GM12878 (cell line): ENCODE data around the gene EID1. TPM values are rescaled to one million over a fixed set of nuclear protein-coding genes. Genes with fewer than 3 reads are reported as not detected.

Experiments used
- ATAC-seq: fragments of 200-7000 bp; cut with Tn5 transposase; 3 replicates; pipeline ENCODE4 v1.9.1; 2020; ENCODE audit warnings: mild to moderate bottlenecking, moderate library complexity
- BruUV-seq: library from RNA; stranded (reverse); fragments of 400-500 nt; replicated peaks from 2 replicates; lab custom pipeline; 2021; lab: Mats Ljungman, UMichigan
- CTCF ChIA-PET: fragments of 300-600 bp; sonication (Branson Sonifier 250); formaldehyde crosslinking; extraction: SDS; loops from one replicate; lab custom pipeline; 2021; ENCODE audit warnings: inconsistent platforms; lab: Yijun Ruan, JAX
- POLR2A ChIA-PET: fragments of 350-600 bp; formaldehyde crosslinking; extraction: SDS; loops from one replicate; lab custom pipeline; 2021; ENCODE audit warnings: inconsistent platforms; lab: Charles Lee
- RAD21 ChIA-PET: fragments of 300-600 bp; sonication (Branson Sonifier 250); formaldehyde crosslinking; loops from one replicate; lab custom pipeline; 2023; ENCODE audit warnings: antibody characterized with exemption; ENCODE audit not compliant: unreplicated experiment; lab: Charles Lee
- SMC1A ChIA-PET: fragments of 300-600 bp; sonication (Branson Sonifier 250); formaldehyde crosslinking; loops from one replicate; lab custom pipeline; 2023; ENCODE audit not compliant: unreplicated experiment, uncharacterized antibody; lab: Charles Lee
- DNase-seq: peaks from one replicate; pipeline ENCODE4 v3.0.0-alpha.2; 2011; ENCODE audit warnings: low read depth, low spot score
- FAIRE-seq: peaks from 3 replicates; lab custom pipeline; 2011; peaks lifted over from hg19 to GRCh38; lab: Jason Lieb, UNC
- H2AFZ ChIP-seq: 2 replicates; pipeline ENCODE4 v1.6.0; 2011; ENCODE audit warnings: low read depth, low read length, control low read depth; ENCODE audit not compliant: control insufficient read depth
- H3K27ac ChIP-seq: 2 replicates; pipeline ENCODE4 v1.5.1; 2011; ENCODE audit warnings: control low read depth; ENCODE audit not compliant: control insufficient read depth, insufficient read depth
- H3K27me3 ChIP-seq, 2 experiments: replicated peaks in 1 of 2; 2 replicates each; pipeline versions ENCODE4 v1.6.0 to v1.6.1; 2011; ENCODE audit warnings: low read length in 1 of 2; ENCODE audit not compliant: control insufficient read depth in 2 of 2, insufficient read depth in 2 of 2
- H3K36me3 ChIP-seq, 2 experiments: 2 replicates each; pipeline ENCODE4 v1.5.1; 2011; ENCODE audit warnings: low read length in 1 of 2; ENCODE audit not compliant: control insufficient read depth in 2 of 2, insufficient read depth in 2 of 2
- H3K4me1 ChIP-seq: 2 replicates; pipeline ENCODE4 v1.6.1; 2011; ENCODE audit warnings: mild to moderate bottlenecking, low read length, moderate library complexity, mixed read lengths; ENCODE audit not compliant: control insufficient read depth, insufficient read depth
- H3K4me2 ChIP-seq: 2 replicates; pipeline ENCODE4 v1.6.0; 2011; ENCODE audit warnings: control low read depth; ENCODE audit not compliant: control insufficient read depth, insufficient read depth
- H3K4me3 ChIP-seq: fragments of 200-600 bp; sonication (generic); 2 replicates; pipeline ENCODE4 v1.5.1; 2016
- H3K79me2 ChIP-seq: 2 replicates; pipeline ENCODE4 v1.6.0; 2011; ENCODE audit warnings: low read length; ENCODE audit not compliant: control insufficient read depth, insufficient read depth
- H3K9ac ChIP-seq: 2 replicates; pipeline ENCODE4 v1.8.0; 2011; ENCODE audit warnings: low read length, control low read depth, mixed read lengths; ENCODE audit not compliant: control insufficient read depth, insufficient read depth
- H3K9me3 ChIP-seq: replicated peaks from 3 replicates; pipeline ENCODE4 v1.5.1; 2011; ENCODE audit warnings: mild to moderate bottlenecking, low read length; ENCODE audit not compliant: control insufficient read depth, insufficient read depth
- H4K20me1 ChIP-seq: 2 replicates; pipeline ENCODE4 v1.6.0; 2011; ENCODE audit not compliant: control insufficient read depth, insufficient read depth
- CTCF ChIP-seq, 3 experiments: IDR thresholded peaks in 2 of 3; conservative IDR thresholded peaks in 1 of 3; 2 replicates each; pipeline ENCODE4 v1.5.1; 2011; ENCODE audit warnings: low read depth in 3 of 3, low read length in 3 of 3, mild to moderate bottlenecking in 3 of 3, control low read depth in 2 of 3, moderate library complexity in 2 of 3, inconsistent platforms in 1 of 3, mixed read lengths in 1 of 3; ENCODE audit not compliant: control insufficient read depth in 2 of 3, insufficient read depth in 1 of 3; ENCODE audit errors: extremely low read depth in 1 of 3
- FOXM1 ChIP-seq: IDR thresholded peaks from 2 replicates; pipeline ENCODE4 v1.6.1; 2012; ENCODE audit warnings: low read depth, mild to moderate bottlenecking, inconsistent platforms, low read length, moderate library complexity
- RAD21 ChIP-seq: IDR thresholded peaks from 2 replicates; pipeline ENCODE4 v1.6.1; 2011; ENCODE audit warnings: mild to moderate bottlenecking, low read depth, low read length, moderate library complexity; ENCODE audit not compliant: insufficient read depth
- RUNX3 ChIP-seq: IDR thresholded peaks from 2 replicates; pipeline ENCODE4 v1.6.1; 2012; ENCODE audit warnings: low read length, inconsistent platforms
- SMC3 ChIP-seq: IDR thresholded peaks from 2 replicates; pipeline ENCODE4 v1.6.1; 2011; ENCODE audit warnings: low read length, improper control_type of control experiment, borderline replicate concordance
- TBL1XR1 ChIP-seq: IDR thresholded peaks from 2 replicates; pipeline ENCODE4 v1.6.1; 2012; ENCODE audit warnings: low read depth, low read length, improper control_type of control experiment
- YY1 ChIP-seq: IDR thresholded peaks from 2 replicates; pipeline ENCODE4 v1.6.1; 2011; ENCODE audit warnings: low read depth, mild to moderate bottlenecking, low read length
- ZNF592 ChIP-seq: fragments of 450-650 bp; IDR thresholded peaks from 2 replicates; pipeline ENCODE4 v1.6.1; 2017; ENCODE audit warnings: mild to moderate bottlenecking, moderate library complexity
- ZZZ3 ChIP-seq: IDR thresholded peaks from 2 replicates; pipeline ENCODE4 v1.6.1; 2011; ENCODE audit warnings: low read depth; ENCODE audit not compliant: control insufficient read depth, insufficient read length
- WGBS: methylation state at CpG from one replicate; pipeline ENCODE4 v1.1.6; 2016; ENCODE audit warnings: low lambda C conversion rate; ENCODE audit not compliant: insufficient replicate concordance, insufficient coverage; ENCODE audit errors: missing lambda C conversion rate; 5-methylcytosine and 5-hydroxymethylcytosine counted together
- in situ Hi-C: fragments of 300-500 bp; cut with MboI; formaldehyde crosslinking; loops from 9 replicates; pipeline ENCODE4 v1.14.3; 2018; ENCODE audit warnings: mixed read lengths
- intact Hi-C: fragments of 100-400 bp; cut with micrococcal nuclease; formaldehyde crosslinking; loops from one replicate; pipeline ENCODE4 v1.14.2; 2022; ENCODE audit not compliant: unreplicated experiment
- polyA plus RNA-seq, 11 experiments: library from polyadenylated mRNA; depleted of rRNA in 4 of 11; unstranded in 6 of 11; stranded (reverse) in 5 of 11; fragments of >200 nt; fragmentation: Nextera tagmentation in 4 of 11; fragmentation: Illumina TruSeq in 1 of 11; extraction: Ambion mirVana in 4 of 11; extraction: Trizol in 1 of 11; gene quantifications; 1 replicate in 1 of 11; 2 replicates in 10 of 11; pipeline versions ENCODE4 v1.2.1 to v1.2.3, GENCODE V29; 2011 to 2016; ENCODE audit warnings: inconsistent platforms in 2 of 11, missing spikeins in 2 of 11, low read depth in 1 of 11
- total RNA-seq, 4 experiments: library from RNA; depleted of rRNA in 3 of 4; stranded (reverse); fragments of >200 nt in 3 of 4; fragmentation: Illumina TruSeq in 1 of 4; extraction: Trizol in 1 of 4; gene quantifications; 2 replicates each; pipeline versions ENCODE4 v1.2.1 to v1.2.3, GENCODE V29; 2013 to 2021

EID1 gene
- total and polyA plus RNA-seq, 10 of the 15 experiments (the other 5 are each of a cell fraction or from before 2014, with no cell fraction given), result 45.6 to 210 (median 124) TPM

GRCh38 chr15:48861813-48862431 is 16.0 kb upstream of the EID1 start:
- peak overlapping the region; percentile 58; the same call in 1 of the 2 replicates for H2AFZ ChIP-seq
- intact Hi-C loops (loop anchor here (1.0 to 5.0 kb wide), 8 partner anchors 104 to 1285 kb away; partner anchors contain the start of gene SECISBP2L), in situ Hi-C loops (loop anchor here (5.0 to 10.0 kb wide), 3 partner anchors 560 to 1280 kb away; partner anchors contain the start of gene FGF7)
- no peak overlapping the region for H3K4me3 ChIP-seq
- ATAC-seq (peak; percentile 87), DNase-seq (no peak), FAIRE-seq (peak; percentile 78)
- no TSS peak for BruUV-seq
- H3K36me3 ChIP-seq, result no peaks in the 10 kb centered on the region
- CTCF ChIA-PET, result interaction anchor here (0.6 to 13.1 kb wide), 57 partner anchors 9 to 1454 kb away, joined by 3 to 134 read pairs (median 5); partner anchors contain the start of genes EID1, FGF7, SECISBP2L and SHC4
- SMC1A ChIA-PET, result interaction anchor here (0.6 to 7.3 kb wide), 43 partner anchors 9 to 1283 kb away, joined by 3 to 112 read pairs (median 5); partner anchors contain the start of genes CEP152, COPS2, EID1 and FGF7
- no peak overlapping the region for H3K4me2 ChIP-seq
- no peaks in the 10 kb centered on the region for H3K9me3 ChIP-seq
- POLR2A ChIA-PET, result interaction anchor here (0.7 to 1.0 kb wide), 3 partner anchors 16 to 131 kb away, joined by 3 to 6 read pairs (median 4); no protein-coding TSS in a partner anchor
- no peaks in the 10 kb centered on the region for H3K79me2 ChIP-seq
- 0% methylated on average over 1 of the region's 1 CpG for WGBS
- no peaks in the 10 kb centered on the region for H3K4me1 ChIP-seq
- RAD21 ChIA-PET, result interaction anchor here (0.6 to 3.5 kb wide), 31 partner anchors 9 to 1283 kb away, joined by 3 to 78 read pairs (median 3); partner anchors contain the start of genes CEP152, EID1, FGF7 and SHC4
- H3K9ac ChIP-seq, result no peak overlapping the region
- TF ChIP-seq ZZZ3, result no peak
- TF ChIP-seq FOXM1, result 0 out of 2 replicates have a peak, but pooled peaks have one; percentile 39
- no peak for TF ChIP-seq ZNF592
- TF ChIP-seq SMC3, result peak; percentile 98
- peak; percentile 68; the same call in 1 of the 2 replicates for TF ChIP-seq YY1
- peak; percentile 99 for TF ChIP-seq RAD21
- TF ChIP-seq RUNX3, result 0 out of 2 replicates have a peak, but pooled peaks have one; percentile 16
- no peak for TF ChIP-seq TBL1XR1
- peak; percentile 67 to 92 (median 68); a peak in 5 of 6 replicates for TF ChIP-seq CTCF (IDR thresholded peaks at IDR 0.05 in 2 of 3, conservative IDR thresholded peaks at IDR 0.05 in 1 of 3; ENCODE audit: control insufficient read depth in 2 of 3, extremely low read depth in 1 of 3, insufficient read depth in 1 of 3, low read depth in 3 of 3, low read length in 3 of 3)
- no peaks in the 10 kb centered on the region; a peak in 1 of 4 replicates for H3K27me3 ChIP-seq
- no peak overlapping the region for H3K27ac ChIP-seq
- H4K20me1 ChIP-seq, result no peaks in the 10 kb centered on the region
